ENCODE data around the gene SLCO2A1.

DNA sequence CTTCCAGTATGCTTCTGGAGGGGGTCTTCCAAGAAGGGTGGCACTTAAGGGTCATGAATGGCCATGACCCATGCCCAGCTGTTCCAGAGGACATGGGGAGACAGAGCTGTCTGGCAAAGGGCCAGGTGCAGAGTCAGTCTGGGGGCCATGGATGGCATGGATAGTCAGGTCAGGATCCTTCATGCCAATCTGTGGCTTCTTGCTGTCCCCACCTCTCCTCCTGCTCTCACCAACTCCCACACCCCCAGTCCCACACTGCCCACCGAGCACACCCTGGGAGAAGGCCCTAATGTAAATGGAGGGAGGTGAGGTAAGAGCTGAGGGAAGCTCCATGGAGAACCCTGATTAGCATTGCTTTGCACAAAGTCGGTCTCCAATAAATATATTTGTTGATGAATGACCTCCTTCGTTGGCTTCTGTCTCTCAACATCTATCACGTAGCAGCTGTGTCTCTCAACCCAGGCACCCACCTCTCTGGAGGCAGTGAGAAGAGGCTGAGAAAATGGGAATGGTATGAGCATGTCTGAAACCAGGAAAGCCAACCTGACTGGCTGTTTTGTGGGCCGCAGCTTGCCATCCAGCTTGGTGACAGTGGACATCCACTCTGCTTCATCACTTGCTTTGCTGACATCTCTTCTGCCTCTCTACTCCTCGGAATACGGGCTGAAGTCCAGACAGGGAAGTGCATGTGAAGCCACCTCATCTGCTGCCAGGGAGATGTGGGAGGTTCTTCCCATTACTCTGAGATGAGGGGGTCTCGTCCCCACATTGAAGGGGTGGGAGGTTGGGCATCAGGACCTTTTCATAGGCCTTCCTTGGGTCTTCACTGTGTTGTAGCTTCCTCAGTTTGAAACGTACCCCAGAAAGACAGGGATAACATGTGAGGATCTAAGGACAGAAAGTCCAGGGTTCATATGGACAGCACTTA is 96.4 kb downstream of the SLCO2A1 start:
- no peak for TF ChIP-seq RCOR1 (IDR thresholded peaks at IDR 0.05; ENCODE audit: insufficient replicate concordance, low read length)
- TF ChIP-seq, protein P1, sequence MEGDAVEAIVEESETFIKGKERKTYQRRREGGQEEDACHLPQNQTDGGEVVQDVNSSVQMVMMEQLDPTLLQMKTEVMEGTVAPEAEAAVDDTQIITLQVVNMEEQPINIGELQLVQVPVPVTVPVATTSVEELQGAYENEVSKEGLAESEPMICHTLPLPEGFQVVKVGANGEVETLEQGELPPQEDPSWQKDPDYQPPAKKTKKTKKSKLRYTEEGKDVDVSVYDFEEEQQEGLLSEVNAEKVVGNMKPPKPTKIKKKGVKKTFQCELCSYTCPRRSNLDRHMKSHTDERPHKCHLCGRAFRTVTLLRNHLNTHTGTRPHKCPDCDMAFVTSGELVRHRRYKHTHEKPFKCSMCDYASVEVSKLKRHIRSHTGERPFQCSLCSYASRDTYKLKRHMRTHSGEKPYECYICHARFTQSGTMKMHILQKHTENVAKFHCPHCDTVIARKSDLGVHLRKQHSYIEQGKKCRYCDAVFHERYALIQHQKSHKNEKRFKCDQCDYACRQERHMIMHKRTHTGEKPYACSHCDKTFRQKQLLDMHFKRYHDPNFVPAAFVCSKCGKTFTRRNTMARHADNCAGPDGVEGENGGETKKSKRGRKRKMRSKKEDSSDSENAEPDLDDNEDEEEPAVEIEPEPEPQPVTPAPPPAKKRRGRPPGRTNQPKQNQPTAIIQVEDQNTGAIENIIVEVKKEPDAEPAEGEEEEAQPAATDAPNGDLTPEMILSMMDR (conservative IDR thresholded peaks at IDR 0.05; ENCODE audit: low read depth, low read length), result no peak
- TF ChIP-seq, protein P2, sequence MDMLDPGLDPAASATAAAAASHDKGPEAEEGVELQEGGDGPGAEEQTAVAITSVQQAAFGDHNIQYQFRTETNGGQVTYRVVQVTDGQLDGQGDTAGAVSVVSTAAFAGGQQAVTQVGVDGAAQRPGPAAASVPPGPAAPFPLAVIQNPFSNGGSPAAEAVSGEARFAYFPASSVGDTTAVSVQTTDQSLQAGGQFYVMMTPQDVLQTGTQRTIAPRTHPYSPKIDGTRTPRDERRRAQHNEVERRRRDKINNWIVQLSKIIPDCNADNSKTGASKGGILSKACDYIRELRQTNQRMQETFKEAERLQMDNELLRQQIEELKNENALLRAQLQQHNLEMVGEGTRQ (IDR thresholded peaks at IDR 0.05; ENCODE audit: low read depth, low read length), result no peak
- no peak for TF ChIP-seq MAZ (IDR thresholded peaks at IDR 0.05; ENCODE audit: borderline replicate concordance, low read depth, low read length)
- TF ChIP-seq CEBPB (IDR thresholded peaks at IDR 0.05; ENCODE audit: low read depth, low read length), result no peak
- TF ChIP-seq POLR2A (IDR thresholded peaks at IDR 0.05; ENCODE audit: low read depth, low read length), result no peak
- no peak for TF ChIP-seq BHLHE40 (IDR thresholded peaks at IDR 0.05; ENCODE audit: low read depth, low read length)
- no peak for TF ChIP-seq MXI1 (IDR thresholded peaks at IDR 0.05; ENCODE audit: borderline replicate concordance, low read depth, low read length)
- no peak for TF ChIP-seq RAD21 (IDR thresholded peaks at IDR 0.05; ENCODE audit: low read length)
- no peak for TF ChIP-seq MAFK (IDR thresholded peaks at IDR 0.05; ENCODE audit: low read depth, low read length)
- TF ChIP-seq FOS (IDR thresholded peaks at IDR 0.05; ENCODE audit: low read depth, low read length), result no peak
- no peak for TF ChIP-seq SMC3 (IDR thresholded peaks at IDR 0.05; ENCODE audit: low read depth, low read length)
- TF ChIP-seq, protein P3, sequence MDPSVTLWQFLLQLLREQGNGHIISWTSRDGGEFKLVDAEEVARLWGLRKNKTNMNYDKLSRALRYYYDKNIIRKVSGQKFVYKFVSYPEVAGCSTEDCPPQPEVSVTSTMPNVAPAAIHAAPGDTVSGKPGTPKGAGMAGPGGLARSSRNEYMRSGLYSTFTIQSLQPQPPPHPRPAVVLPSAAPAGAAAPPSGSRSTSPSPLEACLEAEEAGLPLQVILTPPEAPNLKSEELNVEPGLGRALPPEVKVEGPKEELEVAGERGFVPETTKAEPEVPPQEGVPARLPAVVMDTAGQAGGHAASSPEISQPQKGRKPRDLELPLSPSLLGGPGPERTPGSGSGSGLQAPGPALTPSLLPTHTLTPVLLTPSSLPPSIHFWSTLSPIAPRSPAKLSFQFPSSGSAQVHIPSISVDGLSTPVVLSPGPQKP (IDR thresholded peaks at IDR 0.05; ENCODE audit: borderline replicate concordance, low read depth, low read length), result no peak
- TF ChIP-seq NFE2L2 (IDR thresholded peaks at IDR 0.05; ENCODE audit: low read depth, low read length), result no peak
